DMS 273 (cell line): ENCODE measurements around the gene RGS5.

Experiments
- DNase-seq: peaks from one replicate; lab custom pipeline; 2025; ENCODE audit not compliant: unreplicated experiment; lab: John Stamatoyannopoulos, UW

RGS5 gene

GRCh38 chr1:163186862-163187261 is 15.9 kb downstream of the RGS5 start:
- DNase-seq, result peak; percentile 76

GRCh38 chr1:163182330-163182949 is 20.3 kb downstream of the RGS5 start:
- DNase-seq, result no peak

GRCh38 chr1:163178628-163179027 is 24.1 kb downstream of the RGS5 start:
- no peak for DNase-seq

- no peak for DNase-seq
These were observed 25.9 kb downstream of the RGS5 start for GRCh38 chr1:163176797-163177196.

DNA sequence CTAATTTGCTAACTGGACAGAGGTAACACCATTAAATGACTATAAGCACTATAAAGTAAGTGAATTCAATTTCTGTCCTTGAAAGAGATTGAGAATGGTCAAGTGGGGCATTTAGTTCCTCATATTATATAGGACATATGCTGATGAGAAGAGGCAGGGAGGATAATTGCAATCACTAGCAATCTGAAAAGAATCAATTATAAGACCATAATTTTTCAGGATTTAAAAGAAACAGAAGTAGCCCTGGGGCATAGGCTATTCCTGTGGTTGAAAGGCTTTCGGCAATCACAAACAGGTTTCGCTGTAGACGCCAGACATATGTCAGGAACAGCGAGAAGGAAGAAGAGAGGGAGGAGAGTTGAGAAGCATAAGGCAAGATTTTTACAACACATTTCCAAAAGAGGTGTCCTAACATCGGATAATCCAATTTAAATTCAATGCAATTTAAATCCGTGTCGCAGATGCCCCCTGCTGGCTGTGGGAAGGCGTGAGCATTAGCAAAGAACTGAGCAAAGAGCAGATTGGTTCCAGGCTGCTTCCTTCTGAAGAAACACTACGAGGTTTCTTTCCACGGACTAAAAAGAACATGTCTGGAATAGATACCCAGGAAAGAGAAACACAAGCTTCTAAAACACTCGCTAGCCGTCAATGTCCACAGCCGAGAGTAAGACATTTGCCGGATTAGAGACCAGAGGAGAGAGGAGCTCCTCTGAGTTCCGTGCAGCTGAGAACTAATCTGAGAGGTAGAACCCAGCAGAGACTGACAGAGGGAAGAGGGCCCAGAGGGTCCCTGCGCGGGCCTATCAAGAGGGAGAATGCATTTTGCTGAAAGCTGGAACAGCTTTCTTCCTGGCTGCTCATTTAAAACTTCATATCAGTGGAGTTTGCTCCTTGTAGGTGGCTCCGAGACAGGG is 27.9 kb downstream of the RGS5 start:
- DNase-seq, result peak; percentile 88

DNA sequence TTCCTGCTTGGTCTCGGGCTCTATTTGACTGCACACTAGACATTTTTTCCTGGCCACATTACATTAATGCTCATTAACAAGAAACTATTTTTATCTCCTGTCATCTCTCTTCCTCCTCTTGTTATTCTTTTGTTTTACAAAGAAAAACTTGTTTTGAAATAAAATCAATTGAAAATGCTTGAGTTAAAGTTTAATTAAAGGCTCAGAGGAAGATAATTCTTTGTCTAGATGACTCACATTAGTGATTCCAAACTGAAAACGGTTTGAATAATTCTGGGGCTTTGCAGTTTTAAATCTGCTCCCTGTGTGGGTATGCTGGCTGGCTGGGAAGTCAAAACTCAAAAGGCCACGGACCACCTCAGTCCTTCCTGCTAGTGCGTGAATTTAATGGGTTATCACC is 29.6 kb downstream of the RGS5 start:
- peak; percentile 22 for DNase-seq

DNA sequence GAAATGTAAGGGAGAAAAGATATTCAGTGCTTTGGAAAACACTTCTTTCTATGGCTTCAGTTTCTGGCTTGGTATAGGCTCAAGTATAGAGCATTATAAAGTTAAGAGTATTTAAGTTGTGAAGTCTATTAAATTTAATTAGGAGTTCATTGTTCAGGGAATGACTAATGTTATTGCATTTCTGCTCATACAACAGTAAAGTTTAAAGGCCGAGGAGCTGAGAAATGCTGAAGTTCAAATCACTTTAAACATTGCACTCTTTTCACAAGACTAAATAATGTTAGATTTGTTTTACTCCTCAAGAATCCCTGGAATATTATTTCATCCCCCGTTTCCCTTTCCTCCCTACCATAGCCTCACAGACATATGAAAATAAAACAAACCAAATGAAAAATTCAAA is 30.1 kb downstream of the RGS5 start:
- DNase-seq, result no peak

- DNase-seq, result peak; percentile 31
These were observed 30.9 kb downstream of the RGS5 start for GRCh38 chr1:163171826-163172225.

DNA sequence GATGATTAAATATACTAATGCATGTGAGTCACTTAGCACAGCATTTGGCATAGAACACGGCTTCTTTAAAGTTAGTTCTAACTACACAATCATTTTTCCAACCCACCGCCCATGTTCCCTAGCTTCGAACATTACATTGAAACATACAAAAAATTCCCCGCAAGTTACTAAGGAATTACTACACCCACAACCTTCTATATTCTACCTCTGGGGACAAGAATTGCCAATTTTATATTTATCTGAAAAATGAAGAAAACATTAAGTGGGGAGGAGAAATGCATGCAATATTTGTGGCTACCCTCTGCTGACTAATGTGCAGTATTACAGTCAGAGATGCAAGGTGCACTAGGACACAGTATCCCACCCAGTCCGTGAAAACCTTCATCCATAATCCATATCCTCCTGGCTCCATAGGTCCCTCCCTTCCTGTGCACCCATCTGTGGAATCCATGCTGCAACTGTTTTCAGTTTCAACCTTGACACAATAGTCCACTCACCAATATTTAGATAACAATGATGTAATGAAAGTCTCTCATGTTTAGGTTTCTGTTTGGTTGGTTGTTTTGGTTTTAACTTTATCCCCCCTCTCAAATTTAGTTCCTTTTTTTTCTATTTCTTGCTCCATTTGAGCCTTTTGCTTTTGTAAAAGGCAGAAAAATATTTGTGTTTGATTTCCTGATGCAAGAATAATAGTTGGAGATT is 31.6 kb downstream of the RGS5 start:
- DNase-seq, result peak; percentile 75

DNA sequence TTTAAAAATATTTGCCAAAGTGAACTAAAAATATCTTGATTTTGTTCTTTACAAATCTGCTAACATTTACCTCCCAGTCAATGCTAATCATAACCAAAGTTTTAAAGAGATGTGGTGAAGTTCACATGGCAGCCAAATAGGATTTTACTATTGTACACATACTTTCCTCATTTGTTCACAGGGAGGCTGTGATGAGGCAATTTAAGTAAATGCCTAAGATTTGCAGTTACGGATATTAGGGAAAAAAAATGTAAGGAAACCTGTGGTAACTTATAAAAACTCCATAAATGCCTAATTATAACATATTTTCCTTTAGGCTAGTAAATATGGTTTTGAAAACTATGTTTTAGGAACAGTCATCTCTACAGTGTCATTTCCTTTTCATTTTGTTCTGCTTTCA is 32.4 kb downstream of the RGS5 start:
- DNase-seq, result no peak

GRCh38 chr1:163169553-163169952 is 33.2 kb downstream of the RGS5 start:
- no peak for DNase-seq

DNA sequence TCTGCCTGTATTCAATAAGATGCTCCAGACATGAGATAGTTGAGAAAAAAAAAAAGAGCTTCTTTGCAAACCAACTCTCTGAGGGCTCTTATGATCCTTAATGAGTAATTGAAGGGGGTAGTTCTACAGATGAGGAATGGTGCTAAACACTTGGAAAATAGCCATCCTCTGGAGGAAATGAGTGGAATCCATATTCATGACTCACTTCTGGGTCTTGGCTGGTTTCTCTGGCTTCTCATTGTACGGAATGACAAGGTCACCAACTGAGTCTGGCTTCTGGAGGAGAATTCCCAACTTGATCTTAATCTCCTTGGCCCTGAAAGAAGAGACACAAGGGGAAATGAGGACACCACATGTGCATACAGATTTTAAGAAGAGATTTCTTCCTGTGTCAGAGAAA is 34.7 kb downstream of the RGS5 start:
- DNase-seq, result peak; percentile 38

DNA sequence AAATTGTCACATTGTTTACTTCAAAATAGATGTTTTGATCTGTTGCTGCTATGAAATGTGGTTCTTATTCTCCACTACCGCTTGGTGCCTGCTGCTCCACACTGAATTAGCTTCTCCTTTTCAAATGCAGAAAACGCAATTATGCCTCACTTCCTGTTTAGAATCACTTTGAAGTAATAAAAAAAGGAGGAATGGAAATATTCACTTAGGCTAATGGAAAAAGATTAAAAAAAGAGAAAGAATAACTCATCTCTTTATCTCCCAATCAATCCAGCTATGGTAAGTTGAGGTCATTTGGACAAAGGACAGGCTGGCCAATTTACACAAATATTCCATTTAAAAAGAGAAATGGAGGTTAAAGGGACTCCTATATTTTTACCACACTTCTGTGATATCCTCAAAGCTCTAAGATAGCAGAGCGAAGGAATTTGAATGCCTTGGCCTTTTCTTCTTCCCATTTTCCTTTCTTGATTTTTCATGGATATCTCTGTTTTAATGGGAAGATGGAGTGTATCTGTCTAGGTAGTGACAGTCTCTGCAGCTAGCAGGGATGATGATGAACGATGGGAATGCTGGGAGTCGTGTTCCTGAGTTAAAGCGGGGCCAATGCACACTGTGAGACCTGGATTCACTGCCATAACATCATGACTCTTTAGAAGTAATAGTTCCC is 35.7 kb downstream of the RGS5 start:
- no peak for DNase-seq

DNA sequence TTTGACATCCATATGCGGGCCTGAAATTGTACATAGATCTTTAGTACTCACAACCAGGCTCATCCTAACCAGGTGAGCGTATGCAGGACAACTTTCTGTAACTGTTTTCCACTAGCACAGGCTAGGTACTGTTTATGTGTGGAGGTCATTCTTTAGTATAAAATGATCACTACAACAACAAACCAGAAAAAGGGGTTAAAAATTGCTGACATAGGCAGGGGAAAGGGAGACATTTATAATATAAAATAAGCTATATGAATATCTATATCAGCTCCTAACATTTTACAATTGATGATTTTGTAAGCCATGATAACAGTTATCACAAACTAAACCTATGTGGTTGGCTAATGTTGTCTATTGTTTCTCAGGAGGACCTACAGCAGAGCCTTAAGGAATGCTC is 37.6 kb downstream of the RGS5 start:
- DNase-seq, result no peak

GRCh38 chr1:163163881-163164582 is 38.7 kb downstream of the RGS5 start:
- DNase-seq, result no peak

GRCh38 chr1:163163163-163163562 is 39.6 kb downstream of the RGS5 start:
- no peak for DNase-seq

- DNase-seq, result no peak
These were observed 40.3 kb downstream of the RGS5 start for GRCh38 chr1:163162381-163162914.

- no peak for DNase-seq
These were observed 40.9 kb downstream of the RGS5 start for GRCh38 chr1:163161841-163162240.

DNA sequence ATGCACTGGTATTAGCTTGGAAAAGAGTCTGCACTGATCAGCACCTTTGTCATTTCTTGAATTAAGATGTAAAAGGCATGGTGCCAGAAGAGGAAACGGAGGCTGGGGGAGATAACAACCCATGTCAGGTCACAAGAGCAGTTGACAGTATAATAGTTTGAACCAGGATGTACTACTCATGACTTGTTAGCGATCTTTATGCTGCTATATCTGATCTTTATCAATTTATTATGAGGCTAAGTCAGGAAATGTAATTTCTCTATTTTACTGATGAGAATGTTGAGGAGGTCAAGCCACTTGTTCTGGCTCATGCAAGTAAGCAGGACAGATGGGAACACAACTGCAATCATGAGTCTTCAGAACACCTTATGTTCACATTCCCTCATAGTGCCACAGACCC is 41.4 kb downstream of the RGS5 start:
- peak; percentile 16 for DNase-seq

- DNase-seq, result no peak
These were observed 47.1 kb downstream of the RGS5 start for GRCh38 chr1:163155606-163156005.
